CMK (cell line): Measurements from ENCODE around the gene PPCDC.
"Not testable (repeated sequence)": the region's sequence is repeated elsewhere in the genome, so short reads cannot be mapped to it uniquely, and the experiment has no call there.

Experiments used
- DNase-seq: peaks from one replicate; pipeline ENCODE4 v3.0.0-alpha.2; 2010; ENCODE audit warnings: low read depth

PPCDC gene

GRCh38 chr15:75068748-75069147 lies 45.4 kb downstream of the PPCDC start:
- DNase-seq: no peak

GRCh38 chr15:75069301-75069925 lies 46.0 kb downstream of the PPCDC start:
- DNase-seq: no peak

- no peak for DNase-seq
Observed at GRCh38 chr15:75070674-75071073, 47.3 kb downstream of the PPCDC start.

DNA sequence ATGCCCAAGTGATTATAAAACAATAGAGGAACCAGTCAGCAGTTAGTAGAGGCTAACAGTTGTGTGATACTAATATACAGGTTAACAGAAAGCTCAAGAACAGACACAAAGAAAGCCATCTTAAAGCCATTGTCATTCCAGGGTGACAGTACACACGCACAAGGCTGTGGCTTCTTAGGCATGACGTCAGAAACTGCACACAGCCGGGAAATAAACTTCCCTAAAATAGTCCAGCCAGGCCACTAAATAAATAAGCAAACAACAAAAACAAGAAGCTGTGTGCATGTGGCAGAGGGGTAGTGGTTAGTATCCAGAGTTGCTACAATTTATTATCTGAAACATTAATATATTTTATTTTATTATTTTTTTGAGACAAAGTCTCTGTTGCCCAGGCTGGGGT lies 49.8 kb downstream of the PPCDC start:
- no peak for DNase-seq

- DNase-seq: no peak
Observed at GRCh38 chr15:75076277-75076676, 52.9 kb downstream of the PPCDC start.

- not testable (repeated sequence) for DNase-seq
Observed at GRCh38 chr15:75077551-75077961, 54.2 kb downstream of the PPCDC start.

DNA sequence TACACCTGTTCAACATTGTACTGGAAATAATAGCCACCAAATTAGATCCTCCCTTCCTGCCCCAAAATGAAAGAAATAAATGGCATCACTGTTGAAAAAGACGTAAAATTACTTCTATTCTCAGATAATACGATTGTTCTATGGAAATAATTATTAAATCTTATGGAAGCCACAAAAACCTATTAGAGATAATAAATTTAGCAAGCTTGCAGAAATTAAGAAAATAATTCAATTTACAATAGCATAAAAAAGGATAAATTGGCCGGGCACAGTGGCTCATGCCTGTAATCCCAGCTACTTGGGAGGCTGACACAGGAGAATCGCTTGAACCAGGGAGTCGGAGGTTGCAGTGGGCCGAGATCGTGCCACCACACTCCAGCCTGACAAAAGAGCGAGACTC lies 57.8 kb downstream of the PPCDC start:
- no peak for DNase-seq

GRCh38 chr15:75082689-75083088 lies 59.3 kb downstream of the PPCDC start:
- no peak for DNase-seq

GRCh38 chr15:75085708-75086107 lies 62.3 kb downstream of the PPCDC start:
- not testable (repeated sequence) for DNase-seq

DNA sequence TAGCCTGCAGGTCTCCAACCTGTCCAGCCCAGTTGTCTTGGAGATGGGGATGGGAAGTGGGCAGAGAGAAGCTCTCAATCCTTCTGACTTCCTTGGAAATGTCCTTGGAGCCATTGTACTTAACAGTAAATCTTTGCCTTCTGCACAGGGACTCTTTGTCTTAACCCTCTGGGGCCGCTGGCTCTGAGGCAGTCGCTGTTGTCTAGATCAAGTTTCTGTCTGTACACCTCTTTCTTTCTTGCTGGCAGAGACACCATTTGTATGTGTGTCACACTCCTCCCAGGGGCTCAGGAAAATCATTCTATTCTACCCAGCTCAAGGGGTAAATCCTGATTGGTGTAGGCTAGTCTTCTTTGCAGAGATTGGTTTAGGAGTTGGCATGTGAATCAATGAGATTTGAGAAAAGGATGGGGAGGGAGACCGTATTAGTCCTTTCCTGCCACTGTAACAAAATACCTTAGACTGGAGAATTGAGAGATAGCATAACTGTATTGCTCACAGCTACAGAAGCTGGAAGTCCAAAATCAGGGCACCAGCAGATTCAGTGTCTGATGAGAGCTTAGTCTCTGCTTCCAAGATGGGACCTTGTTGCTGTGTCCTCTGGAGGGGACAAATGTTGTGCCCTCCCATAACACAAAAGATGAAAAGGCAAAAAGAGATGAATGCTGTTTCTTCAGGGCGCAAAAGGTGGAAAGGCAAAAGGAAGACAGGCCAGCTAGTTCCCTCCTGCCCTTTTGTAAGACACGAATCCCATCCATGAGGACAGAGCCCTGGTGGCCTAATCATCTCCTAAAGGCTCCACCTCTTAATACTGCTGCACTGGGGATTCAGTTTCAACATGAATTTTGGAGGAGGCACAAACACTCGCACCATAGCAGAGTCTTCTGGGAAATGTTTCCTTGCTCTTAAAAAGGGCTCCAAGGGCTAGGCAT lies 66.3 kb downstream of the PPCDC start:
- no peak for DNase-seq

- DNase-seq: no peak
Observed at GRCh38 chr15:75090388-75090734, 67.0 kb downstream of the PPCDC start.

GRCh38 chr15:75091814-75092213 lies 68.4 kb downstream of the PPCDC start:
- no peak for DNase-seq

DNA sequence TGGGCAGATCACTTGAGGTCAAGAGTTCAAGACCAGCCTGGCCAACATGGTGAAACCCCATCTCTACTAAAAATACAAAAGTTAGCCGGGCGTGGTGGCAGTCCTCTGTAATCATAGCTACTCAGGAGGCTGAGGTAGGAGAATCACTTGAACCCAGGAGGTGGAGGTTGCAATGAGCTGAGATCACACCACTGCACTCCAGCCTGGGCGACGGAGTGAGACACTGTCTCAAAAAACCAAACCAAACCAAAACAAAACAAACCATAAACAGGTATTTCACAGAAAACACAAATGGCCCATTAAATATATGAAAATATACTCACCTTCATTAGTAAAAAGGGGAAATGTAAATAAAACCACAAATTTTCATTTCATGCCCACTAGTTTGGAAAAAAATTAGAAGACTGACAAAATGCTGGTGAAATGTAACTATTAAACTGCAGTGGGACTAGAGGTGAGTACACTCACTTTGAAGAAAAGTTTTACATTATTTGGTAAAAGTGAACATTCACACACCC lies 71.6 kb downstream of the PPCDC start:
- not testable (repeated sequence) for DNase-seq

DNA sequence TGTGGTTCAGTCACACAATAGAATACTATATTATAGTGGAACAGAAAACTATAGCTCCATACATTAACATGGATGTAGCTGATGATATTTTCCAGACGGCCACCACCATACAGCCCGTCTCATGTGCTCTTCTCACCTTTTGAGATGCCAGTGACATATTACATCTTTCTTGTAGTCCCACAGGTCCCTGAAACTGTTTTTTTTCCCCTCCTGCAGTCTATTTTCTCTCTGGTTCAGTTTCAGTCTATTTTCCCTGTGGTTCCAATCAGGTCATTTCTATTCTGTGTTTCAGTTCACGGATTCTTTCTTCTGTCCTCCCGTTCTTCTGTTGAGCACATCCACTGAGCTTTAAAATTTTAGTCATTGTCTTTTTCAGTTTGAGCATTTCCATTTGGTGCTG lies 72.2 kb downstream of the PPCDC start:
- DNase-seq: no peak

GRCh38 chr15:75097939-75098338 lies 74.5 kb downstream of the PPCDC start:
- no peak for DNase-seq

GRCh38 chr15:75098404-75098803 lies 75.0 kb downstream of the PPCDC start:
- no peak for DNase-seq
